ENCODE measurements around the gene PLCL1. TPM values are rescaled to one million over a fixed set of nuclear protein-coding genes. Genes with fewer than 3 reads are reported as not detected.

The PLCL1 gene
- total RNA-seq, 4 donors from 2014 or later = 0.34 to 4.2 (median 1.2) TPM

DNA sequence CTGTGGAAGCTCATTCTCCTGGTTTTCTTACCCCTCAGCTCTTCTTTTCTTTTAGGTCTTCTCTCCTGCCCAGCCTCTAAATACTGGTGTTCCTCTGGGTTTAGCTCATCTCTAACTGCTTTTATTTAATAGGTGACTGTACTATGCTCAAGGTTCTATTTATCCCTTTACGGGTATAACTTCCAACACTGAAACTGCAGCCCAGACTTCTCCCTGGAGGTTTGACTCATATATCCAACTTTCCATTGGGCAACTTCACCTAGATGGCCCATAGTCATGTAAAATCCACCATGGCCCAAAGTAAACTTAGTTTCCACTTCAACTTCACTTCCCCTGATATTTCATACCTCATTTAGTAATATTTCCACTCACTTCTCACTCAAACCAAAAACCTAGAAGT is 273.1 kb downstream of the PLCL1 start:
- H3K36me3 ChIP-seq = no peaks in the 10 kb centered on the region
- no peaks in the 10 kb centered on the region for H3K9me3 ChIP-seq
- H3K4me1 ChIP-seq = no peaks in the 10 kb centered on the region
- WGBS, 2 donors = 94 to 100% methylated on average over 1 of the region's 1 CpG
- no peak overlapping the region for H3K4me3 ChIP-seq
- no peak for DNase-seq
- intact Hi-C loops (cut with DNase I) = no loop called here
- no peak for TF ChIP-seq POLR2A (IDR thresholded peaks at IDR 0.05)
- TF ChIP-seq CTCF (IDR thresholded peaks at IDR 0.05) = no peak
- H3K27me3 ChIP-seq = no peaks in the 10 kb centered on the region
- H3K27ac ChIP-seq = no peak overlapping the region

- Histone ChIP-seq H3K4me1 (no peaks in the 10 kb centered on the region), H3K36me3 (no peaks in the 10 kb centered on the region), H3K4me3 (no peak overlapping the region), H3K9me3 (no peaks in the 10 kb centered on the region), H3K27ac (no peak overlapping the region), H3K27me3 (no peaks in the 10 kb centered on the region)
- intact Hi-C loops (cut with DNase I) = no loop called here
- 81 to 87% methylated on average over 2 of the region's 2 CpGs for WGBS, 2 donors
- no peak for TF ChIP-seq CTCF (IDR thresholded peaks at IDR 0.05)
- no peak for DNase-seq
These were observed 276.7 kb downstream of the PLCL1 start for GRCh38 chr2:198080879-198081765.

DNA sequence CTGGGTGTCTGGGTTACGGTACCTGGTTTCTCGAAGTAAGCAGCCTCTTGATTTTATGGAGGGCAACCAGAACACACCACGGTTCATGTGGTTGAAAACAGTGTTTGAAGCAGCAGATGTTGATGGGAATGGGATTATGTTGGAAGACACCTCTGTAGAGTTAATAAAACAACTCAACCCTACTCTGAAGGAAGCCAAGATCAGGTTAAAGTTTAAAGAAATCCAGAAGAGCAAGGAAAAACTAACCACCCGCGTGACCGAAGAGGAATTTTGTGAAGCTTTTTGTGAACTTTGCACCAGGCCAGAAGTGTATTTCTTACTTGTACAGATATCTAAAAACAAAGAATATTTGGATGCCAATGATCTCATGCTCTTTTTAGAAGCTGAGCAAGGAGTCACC is 279.8 kb downstream of the PLCL1 start:
- intact Hi-C loops (cut with DNase I) = no loop called here
- 89 to 96% methylated on average over 6 of the region's 6 CpGs for WGBS, 2 donors
- TF ChIP-seq POLR2A (IDR thresholded peaks at IDR 0.05) = no peak
- no peak for TF ChIP-seq CTCF (IDR thresholded peaks at IDR 0.05)

DNA sequence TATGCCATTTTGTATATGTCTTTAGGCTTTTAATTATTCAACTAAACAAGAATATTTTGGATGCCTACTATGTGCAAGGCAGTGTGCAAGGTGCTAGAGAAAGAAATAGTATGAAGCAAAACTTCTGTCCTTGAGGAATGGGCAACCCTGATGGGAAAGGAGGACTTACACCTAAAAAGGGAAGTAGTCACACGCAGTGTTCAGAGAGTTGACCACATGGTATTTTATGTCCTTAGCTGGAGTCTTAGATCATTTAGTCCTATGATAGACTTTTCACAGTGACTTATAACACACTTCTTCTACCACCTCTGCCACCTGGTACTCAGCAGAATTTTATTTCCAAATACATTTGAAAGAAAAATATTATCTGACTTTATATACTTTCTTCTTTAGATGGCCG is 291.6 kb downstream of the PLCL1 start:
- Histone ChIP-seq H3K27ac (no peak overlapping the region), H3K4me3 (no peak overlapping the region), H3K4me1 (no peaks in the 10 kb centered on the region), H3K36me3 (no peaks in the 10 kb centered on the region), H3K9me3 (no peaks in the 10 kb centered on the region), H3K27me3 (no peaks in the 10 kb centered on the region)
- DNase-seq = no peak
- TF ChIP-seq CTCF (IDR thresholded peaks at IDR 0.05) (no peak), POLR2A (IDR thresholded peaks at IDR 0.05) (no peak)
- intact Hi-C loops (cut with DNase I) = no loop called here
- 81 to 82% methylated on average over 2 of the region's 2 CpGs for WGBS, 2 donors

More for the DNA sequence above, 279.8 kb downstream of the PLCL1 start:
- H3K4me3 ChIP-seq = no peak overlapping the region
- H3K27me3 ChIP-seq = no peaks in the 10 kb centered on the region
- no peak for DNase-seq
- no peak overlapping the region for H3K27ac ChIP-seq
- H3K9me3 ChIP-seq = no peaks in the 10 kb centered on the region
- no peaks in the 10 kb centered on the region for H3K36me3 ChIP-seq
- H3K4me1 ChIP-seq = no peaks in the 10 kb centered on the region

- 64 to 83% methylated on average over 2 of the region's 2 CpGs for WGBS, 2 donors
- no peak overlapping the region for H3K4me3 ChIP-seq
- no peaks in the 10 kb centered on the region for H3K36me3 ChIP-seq
- DNase-seq = no peak
- H3K9me3 ChIP-seq = no peaks in the 10 kb centered on the region
- no peak overlapping the region for H3K27ac ChIP-seq
- intact Hi-C loops (cut with DNase I) = no loop called here
- TF ChIP-seq POLR2A (IDR thresholded peaks at IDR 0.05) (no peak), CTCF (IDR thresholded peaks at IDR 0.05) (no peak)
- no peaks in the 10 kb centered on the region for H3K4me1 ChIP-seq
- H3K27me3 ChIP-seq = no peaks in the 10 kb centered on the region
These were observed 292.6 kb downstream of the PLCL1 start for GRCh38 chr2:198096965-198097364.

Data from esophagus squamous epithelium (tissue), 5 donors.